BLaER1 treated with 17β-estradiol and CSF1 and Interleukin-3, amounts not matched to agents 10 nM and 100 nM (cell line): ENCODE data around the gene PRKCE.

ENCODE experiments used
- H3K27ac ChIP-seq, 11 experiments: shearing (Covaris generic); formaldehyde crosslinking; 2 replicates each; pipeline ENCODE4 v1.8.1; 2022
- H3K27me3 ChIP-seq, 11 experiments: shearing (Covaris generic); formaldehyde crosslinking; 2 replicates each; pipeline ENCODE4 v1.8.1; 2022
- H3K36me3 ChIP-seq, 11 experiments: shearing (Covaris generic); formaldehyde crosslinking; 2 replicates each; pipeline ENCODE4 v1.8.1; 2022
- H3K4me1 ChIP-seq, 10 experiments: shearing (Covaris generic); formaldehyde crosslinking; 2 replicates each; pipeline ENCODE4 v1.8.1; 2022
- H3K4me2 ChIP-seq, 11 experiments: shearing (Covaris generic); formaldehyde crosslinking; 2 replicates each; pipeline ENCODE4 v1.8.1; 2022
- H3K4me3 ChIP-seq, 10 experiments: shearing (Covaris generic); formaldehyde crosslinking; 2 replicates each; pipeline ENCODE4 v1.8.1; 2022
- H3K9ac ChIP-seq, 11 experiments: shearing (Covaris generic); formaldehyde crosslinking; 2 replicates each; pipeline ENCODE4 v1.8.1; 2022
- H3K9me3 ChIP-seq, 11 experiments: shearing (Covaris generic); formaldehyde crosslinking; replicated peaks in 1 of 11; 2 replicates each; pipeline ENCODE4 v1.8.1; 2022
- H4K20me1 ChIP-seq, 11 experiments: shearing (Covaris generic); formaldehyde crosslinking; 2 replicates each; pipeline ENCODE4 v1.8.1; 2022
- Cebpa-rat ChIP-seq, 11 experiments: shearing (Covaris generic); IDR thresholded peaks; 2 replicates each; pipeline ENCODE4 v1.8.1; 2022

PRKCE gene

GRCh38 chr2:46174345-46175170, 523.1 kb downstream of the PRKCE start:
- no peak overlapping the region for H3K27ac ChIP-seq
- no peaks in the 10 kb centered on the region for H3K9me3 ChIP-seq
- H3K4me3 ChIP-seq, result no peak overlapping the region
- H3K4me1 ChIP-seq, result peaks cover 18 to 33% (median 26%) of the 10 kb centered on the region in 10 experiments
- H3K27me3 ChIP-seq, result no peaks in the 10 kb centered on the region
- peaks cover 0 to 95% (median 72%) of the 10 kb centered on the region in 11 experiments; a peak in 18 of 22 replicates for H3K36me3 ChIP-seq
- no peak for TF ChIP-seq Cebpa-rat (IDR thresholded peaks at IDR 0.05)
- H4K20me1 ChIP-seq, result peaks cover 0 to 10% (median 0%) of the 10 kb centered on the region in 11 experiments; a peak in 3 of 22 replicates
- H3K9ac ChIP-seq, result no peak overlapping the region
- H3K4me2 ChIP-seq, result peak overlapping the region in 1 of 11 experiments; percentile 18; a peak in 1 of 22 replicates

GRCh38 chr2:46175419-46175818, 523.9 kb downstream of the PRKCE start:
- no peak overlapping the region for H3K27ac ChIP-seq
- no peak for TF ChIP-seq Cebpa-rat (IDR thresholded peaks at IDR 0.05)
- no peak overlapping the region for H3K4me3 ChIP-seq
- H3K27me3 ChIP-seq, result no peaks in the 10 kb centered on the region
- no peak overlapping the region for H3K9ac ChIP-seq
- peaks cover 18 to 34% (median 27%) of the 10 kb centered on the region in 10 experiments for H3K4me1 ChIP-seq
- H4K20me1 ChIP-seq, result peaks cover 0 to 10% (median 0%) of the 10 kb centered on the region in 11 experiments; a peak in 2 of 22 replicates
- H3K9me3 ChIP-seq, result no peaks in the 10 kb centered on the region
- H3K36me3 ChIP-seq, result peaks cover 0 to 95% (median 72%) of the 10 kb centered on the region in 11 experiments; a peak in 18 of 22 replicates
- H3K4me2 ChIP-seq, result no peak overlapping the region

- peaks cover 18 to 34% (median 27%) of the 10 kb centered on the region in 10 experiments for H3K4me1 ChIP-seq
- H3K27me3 ChIP-seq, result no peaks in the 10 kb centered on the region
- H3K36me3 ChIP-seq, result peaks cover 0 to 95% (median 72%) of the 10 kb centered on the region in 11 experiments; a peak in 18 of 22 replicates
- H3K9ac ChIP-seq, result no peak overlapping the region
- H3K9me3 ChIP-seq, result no peaks in the 10 kb centered on the region
- H3K27ac ChIP-seq, result peak overlapping the region in 4 of 11 experiments; percentile 16 to 33 (median 28); a peak in 4 of 22 replicates
- TF ChIP-seq Cebpa-rat (IDR thresholded peaks at IDR 0.05), result no peak
- H3K4me3 ChIP-seq, result no peak overlapping the region
- H3K4me2 ChIP-seq, result peak overlapping the region in 9 of 11 experiments; percentile 0 to 46 (median 16); a peak in 13 of 22 replicates
- H4K20me1 ChIP-seq, result no peaks in the 10 kb centered on the region; a peak in 1 of 22 replicates
Observed at GRCh38 chr2:46177461-46178089, 526.1 kb downstream of the PRKCE start.

- peak overlapping the region in 7 of 11 experiments; percentile 11 to 55 (median 20); a peak in 4 of 22 replicates for H3K9ac ChIP-seq
- no peaks in the 10 kb centered on the region for H3K27me3 ChIP-seq
- peaks cover 18 to 34% (median 27%) of the 10 kb centered on the region in 10 experiments for H3K4me1 ChIP-seq
- H3K4me2 ChIP-seq, result peak overlapping the region; percentile 34 to 68 (median 50)
- no peaks in the 10 kb centered on the region; a peak in 1 of 22 replicates for H4K20me1 ChIP-seq
- H3K27ac ChIP-seq, result peak overlapping the region; percentile 40 to 68 (median 49); a peak in 21 of 22 replicates
- H3K9me3 ChIP-seq, result no peaks in the 10 kb centered on the region
- peaks cover 0 to 96% (median 72%) of the 10 kb centered on the region in 11 experiments; a peak in 18 of 22 replicates for H3K36me3 ChIP-seq
- TF ChIP-seq Cebpa-rat (IDR thresholded peaks at IDR 0.05), result no peak
- no peak overlapping the region for H3K4me3 ChIP-seq
Observed at GRCh38 chr2:46179037-46179621, 527.7 kb downstream of the PRKCE start.

- no peak for TF ChIP-seq Cebpa-rat (IDR thresholded peaks at IDR 0.05)
- Histone ChIP-seq H3K4me3 (no peak overlapping the region), H3K36me3 (peaks cover 9 to 96% (median 72%) of the 10 kb centered on the region in 11 experiments; a peak in 21 of 22 replicates), H3K4me2 (no peak overlapping the region), H4K20me1 (no peaks in the 10 kb centered on the region; a peak in 1 of 22 replicates), H3K9ac (no peak overlapping the region), H3K27ac (no peak overlapping the region), H3K27me3 (no peaks in the 10 kb centered on the region), H3K9me3 (no peaks in the 10 kb centered on the region), H3K4me1 (peaks cover 18 to 31% (median 25%) of the 10 kb centered on the region in 10 experiments)
Observed at GRCh38 chr2:46180189-46180588, 528.7 kb downstream of the PRKCE start.

GRCh38 chr2:46181306-46181705, 529.8 kb downstream of the PRKCE start:
- Histone ChIP-seq H3K4me2 (no peak overlapping the region), H3K9ac (no peak overlapping the region), H3K27me3 (no peaks in the 10 kb centered on the region), H3K4me1 (peaks cover 21 to 39% (median 27%) of the 10 kb centered on the region in 10 experiments), H3K36me3 (peaks cover 12 to 96% (median 74%) of the 10 kb centered on the region in 11 experiments; a peak in 21 of 22 replicates), H3K27ac (no peak overlapping the region), H3K4me3 (no peak overlapping the region), H3K9me3 (no peaks in the 10 kb centered on the region), H4K20me1 (no peaks in the 10 kb centered on the region; a peak in 1 of 22 replicates)
- no peak for TF ChIP-seq Cebpa-rat (IDR thresholded peaks at IDR 0.05)

GRCh38 chr2:46181789-46182530, 530.5 kb downstream of the PRKCE start:
- H4K20me1 ChIP-seq, result no peaks in the 10 kb centered on the region; a peak in 1 of 22 replicates
- TF ChIP-seq Cebpa-rat (IDR thresholded peaks at IDR 0.05), result no peak
- H3K36me3 ChIP-seq, result peaks cover 12 to 96% (median 77%) of the 10 kb centered on the region in 11 experiments; a peak in 21 of 22 replicates
- H3K27ac ChIP-seq, result no peak overlapping the region
- no peak overlapping the region for H3K4me3 ChIP-seq
- H3K4me1 ChIP-seq, result peaks cover 25 to 41% (median 33%) of the 10 kb centered on the region in 10 experiments
- H3K9me3 ChIP-seq, result no peaks in the 10 kb centered on the region
- no peak overlapping the region for H3K4me2 ChIP-seq
- no peaks in the 10 kb centered on the region for H3K27me3 ChIP-seq
- no peak overlapping the region for H3K9ac ChIP-seq

GRCh38 chr2:46183426-46183825, 532.0 kb downstream of the PRKCE start:
- TF ChIP-seq Cebpa-rat (IDR thresholded peaks at IDR 0.05), result no peak
- Histone ChIP-seq H3K9ac (no peak overlapping the region), H4K20me1 (no peaks in the 10 kb centered on the region; a peak in 1 of 22 replicates), H3K4me2 (no peak overlapping the region), H3K4me1 (peaks cover 20 to 38% (median 29%) of the 10 kb centered on the region in 10 experiments), H3K4me3 (no peak overlapping the region), H3K9me3 (no peaks in the 10 kb centered on the region), H3K27ac (no peak overlapping the region), H3K36me3 (peaks cover 12 to 93% (median 81%) of the 10 kb centered on the region in 11 experiments; a peak in 21 of 22 replicates), H3K27me3 (no peaks in the 10 kb centered on the region)
